NCI-H1417 treated with DMSO at 0.1 percent for 48 hours (cell line): ENCODE data around the gene USP47.

ENCODE experiments used
- DNase-seq: peaks from one replicate; lab custom pipeline; 2025; lab: John Stamatoyannopoulos, UW

The USP47 gene

DNA sequence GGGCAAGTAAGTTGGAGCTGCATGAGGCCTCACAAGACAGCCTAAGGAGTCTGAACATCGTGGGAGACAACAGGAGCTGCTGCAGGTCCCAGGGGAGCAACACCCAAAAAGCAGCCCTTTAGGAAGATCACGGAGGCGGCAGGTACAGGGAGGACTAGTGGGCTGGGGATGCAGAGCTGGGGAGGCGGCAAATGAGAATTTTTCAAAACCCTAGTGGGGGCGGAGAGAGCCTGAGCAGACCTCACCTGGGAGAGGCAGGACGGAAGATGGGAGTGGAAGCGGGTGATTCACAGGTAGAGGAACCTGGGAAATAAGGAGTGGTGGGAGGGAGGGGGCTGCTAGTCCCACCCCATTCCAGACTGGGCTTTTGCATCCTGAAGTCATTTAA, 124.6 kb downstream of the USP47 start:
- no peak for DNase-seq

DNA sequence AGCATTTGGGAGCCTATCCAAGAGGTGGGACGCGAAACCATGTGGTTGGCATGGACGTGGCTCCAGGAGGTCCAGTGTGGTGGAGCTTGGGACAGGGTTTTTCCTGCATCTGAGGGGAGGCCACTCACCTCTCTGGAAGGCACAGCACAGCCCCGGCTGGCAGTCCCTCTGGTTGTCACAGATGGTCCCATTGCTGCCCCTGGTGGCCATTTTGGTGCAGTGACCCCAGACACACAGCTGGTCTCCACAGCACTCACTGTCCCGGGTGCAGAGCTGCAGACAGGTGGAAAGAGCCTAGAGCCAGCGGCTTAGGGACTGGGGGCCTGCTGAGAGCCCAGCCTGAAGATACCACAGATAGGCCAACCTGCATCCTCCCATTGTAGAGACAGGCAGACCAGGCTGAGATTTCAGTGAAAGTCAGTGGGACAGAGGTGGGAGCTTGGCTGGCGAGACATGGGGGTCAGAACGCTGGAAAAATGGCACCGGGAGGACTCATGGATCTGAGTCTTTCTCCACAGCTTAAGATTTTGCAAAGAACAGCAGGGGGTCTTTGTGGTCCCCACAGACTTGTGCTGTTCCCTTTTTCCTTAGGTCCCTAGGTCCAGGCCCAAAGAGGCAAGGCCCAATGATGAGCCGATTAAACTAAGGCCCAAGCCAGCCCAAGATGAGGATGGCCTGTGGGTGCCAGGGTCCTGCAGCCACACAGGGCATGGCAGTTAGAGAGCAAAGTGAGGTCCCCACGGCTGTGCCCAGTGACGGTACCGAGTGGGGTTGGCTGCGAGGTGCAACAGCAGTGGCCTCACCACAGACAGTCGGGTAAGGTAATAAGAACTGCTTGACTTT, 125.3 kb downstream of the USP47 start:
- no peak for DNase-seq

DNA sequence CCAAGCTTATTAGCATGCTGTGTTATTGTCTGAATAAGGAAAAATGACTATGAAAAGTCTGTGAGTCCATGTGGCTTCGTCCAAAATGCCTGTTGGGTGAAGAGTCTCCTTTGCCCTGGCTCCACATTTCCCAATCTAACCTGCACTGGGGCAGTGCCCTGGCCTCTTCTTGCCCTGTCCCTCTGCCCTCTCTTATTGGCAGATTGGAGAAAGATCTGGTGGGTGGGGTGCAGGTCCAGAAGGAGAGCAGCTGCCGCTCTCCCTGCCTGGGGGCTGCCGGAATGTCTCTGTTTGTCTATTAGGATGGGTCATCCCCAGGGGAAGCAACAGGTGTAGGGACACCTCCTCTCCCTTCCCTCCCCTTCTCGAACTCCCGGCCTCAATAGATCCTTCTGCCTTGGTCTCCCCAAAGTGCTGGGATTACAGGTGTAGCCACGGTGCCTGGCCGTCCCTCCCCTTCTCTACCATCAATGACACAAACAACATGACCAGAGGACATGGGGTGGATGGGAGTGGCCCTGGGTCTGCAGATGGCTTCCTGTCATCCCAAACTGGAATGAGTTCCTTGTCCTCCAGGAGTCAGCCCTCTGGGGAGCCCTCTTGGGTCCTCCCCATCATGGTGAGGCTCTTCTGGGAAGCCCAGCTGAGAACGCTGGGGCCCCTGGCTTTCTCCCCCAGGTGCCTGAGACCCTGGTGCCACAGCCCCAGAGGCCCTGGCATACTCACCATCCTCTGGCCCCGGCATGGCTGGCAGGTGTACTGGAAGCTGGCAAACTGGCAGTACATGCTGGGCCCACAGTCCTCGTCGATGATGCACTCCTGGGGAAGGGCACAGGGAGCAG, 126.1 kb downstream of the USP47 start:
- DNase-seq, result no peak

DNA sequence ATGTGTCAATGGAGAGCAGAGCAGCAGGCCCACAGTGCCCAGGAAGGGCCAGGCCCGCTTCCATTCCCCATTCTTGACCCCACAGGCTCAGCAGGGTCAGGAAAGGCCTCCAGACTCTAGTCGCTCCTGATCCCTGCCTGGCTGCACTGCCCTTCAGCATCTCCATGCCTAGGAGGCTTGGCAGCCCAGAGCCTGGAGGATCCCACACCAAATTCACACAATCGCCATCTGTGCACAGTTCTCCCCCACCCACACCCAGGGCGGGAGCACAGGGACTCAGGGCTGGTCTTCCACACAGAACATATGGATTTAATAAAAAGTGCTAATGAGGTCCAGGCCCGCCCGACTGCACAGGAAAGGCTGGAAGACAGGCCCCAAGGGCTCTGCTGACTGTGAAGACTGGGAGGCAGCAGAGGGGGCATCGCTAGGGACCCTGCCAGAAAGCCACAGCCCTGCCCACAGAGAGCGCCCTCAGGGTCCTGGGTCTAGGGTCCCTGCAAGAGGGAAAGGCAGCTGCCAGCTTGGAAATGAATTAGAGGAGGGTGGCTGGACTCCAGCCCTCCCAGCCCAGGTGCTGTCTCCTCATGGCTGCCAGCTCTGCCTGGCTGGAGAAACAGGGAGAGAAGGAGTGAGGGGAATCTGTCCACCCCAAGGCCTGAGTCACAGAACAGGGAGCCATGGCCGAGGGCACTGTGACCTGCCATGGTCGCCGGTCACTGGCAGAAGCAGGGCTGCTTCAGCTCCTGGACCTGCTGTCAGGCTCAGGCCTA, 126.9 kb downstream of the USP47 start:
- DNase-seq, result no peak

DNA sequence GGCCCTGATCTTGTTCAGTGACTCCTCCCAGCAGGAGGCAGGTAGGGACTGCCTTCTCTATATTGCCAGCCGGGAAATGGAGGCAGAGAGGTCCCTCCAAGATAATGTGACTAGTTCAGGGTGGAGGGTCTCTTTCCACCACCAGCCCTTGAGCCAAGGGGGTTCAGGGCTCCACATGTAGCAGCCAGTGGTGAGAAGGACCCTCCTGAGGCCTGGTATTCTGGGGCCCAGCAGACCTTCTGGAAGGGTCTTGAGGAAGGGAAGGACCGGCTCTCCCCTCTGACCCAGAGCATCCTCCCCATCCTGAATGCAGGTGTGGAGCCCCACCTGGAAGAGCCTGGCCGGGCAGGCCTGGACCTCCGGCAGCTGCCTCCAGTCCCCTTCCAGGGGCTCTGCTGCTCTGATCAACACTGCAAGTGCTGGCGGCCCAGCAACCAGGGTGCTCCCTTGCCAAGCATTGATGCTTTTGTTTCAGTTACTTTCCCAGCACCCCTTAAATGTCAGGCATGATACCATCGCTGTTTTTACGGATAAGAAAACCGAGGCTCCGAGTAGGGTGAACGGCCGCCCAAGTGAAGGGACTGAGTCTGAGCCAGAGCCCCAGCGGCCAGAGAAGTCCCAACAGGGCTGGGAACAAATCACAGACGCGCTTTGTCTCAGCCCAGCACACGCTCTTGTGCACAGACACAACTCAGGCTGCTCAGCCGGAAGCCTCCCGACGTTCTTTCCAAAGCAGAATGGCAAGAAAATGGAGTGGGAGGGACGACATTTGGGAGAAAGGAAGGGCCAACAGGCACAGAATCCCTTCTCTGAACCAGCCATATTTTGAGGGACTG, 127.8 kb downstream of the USP47 start:
- DNase-seq, result no peak

DNA sequence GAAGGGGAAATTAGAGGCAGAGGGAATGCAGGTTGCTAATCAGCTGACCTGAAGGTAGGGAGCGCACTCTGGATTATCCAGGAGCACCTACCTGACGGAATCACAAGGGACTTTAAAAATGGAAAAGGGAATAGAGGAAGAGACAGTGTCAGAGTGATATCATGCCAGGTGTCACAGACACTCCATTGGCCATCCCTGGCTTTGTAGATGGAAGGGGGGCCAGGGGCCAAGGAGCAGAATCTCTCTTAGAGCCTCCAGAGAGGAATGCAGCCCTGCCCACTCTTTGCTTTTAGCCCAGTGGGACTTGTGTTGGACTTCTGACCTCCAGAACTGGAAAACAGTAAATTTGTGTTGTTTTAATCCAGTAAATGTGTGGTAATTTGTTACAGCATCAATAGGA, 128.8 kb downstream of the USP47 start:
- no peak for DNase-seq

DNA sequence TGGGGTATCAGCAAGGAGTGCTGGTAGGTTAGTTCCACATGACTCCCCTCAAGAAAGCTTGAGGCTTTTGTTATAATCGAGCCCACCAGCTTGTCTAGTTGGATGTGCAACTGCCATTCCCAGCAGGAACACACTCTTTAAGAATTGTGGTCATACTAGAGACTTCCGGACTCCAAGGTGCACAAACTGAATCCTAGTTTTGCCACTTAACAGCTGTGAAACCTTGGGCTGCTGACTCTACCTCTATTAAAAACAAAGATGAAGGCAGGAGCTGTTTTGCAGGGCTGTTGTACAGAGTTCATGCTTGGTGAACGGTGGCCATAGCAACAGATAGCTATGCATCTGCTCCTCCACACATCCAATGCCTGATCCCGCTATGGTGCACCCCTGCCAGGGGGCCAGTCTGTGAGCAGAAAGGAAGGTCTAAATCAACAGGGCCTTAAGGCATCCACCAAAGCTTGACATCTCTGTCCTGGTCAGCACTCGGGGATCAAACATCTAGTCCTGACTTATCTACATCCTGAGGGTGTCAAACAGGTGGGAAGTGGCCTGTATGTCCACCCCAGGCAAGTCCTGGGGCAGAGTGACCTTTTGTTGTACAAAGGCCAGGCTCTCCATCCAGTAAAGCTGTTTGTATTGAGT, 130.3 kb downstream of the USP47 start:
- no peak for DNase-seq

DNA sequence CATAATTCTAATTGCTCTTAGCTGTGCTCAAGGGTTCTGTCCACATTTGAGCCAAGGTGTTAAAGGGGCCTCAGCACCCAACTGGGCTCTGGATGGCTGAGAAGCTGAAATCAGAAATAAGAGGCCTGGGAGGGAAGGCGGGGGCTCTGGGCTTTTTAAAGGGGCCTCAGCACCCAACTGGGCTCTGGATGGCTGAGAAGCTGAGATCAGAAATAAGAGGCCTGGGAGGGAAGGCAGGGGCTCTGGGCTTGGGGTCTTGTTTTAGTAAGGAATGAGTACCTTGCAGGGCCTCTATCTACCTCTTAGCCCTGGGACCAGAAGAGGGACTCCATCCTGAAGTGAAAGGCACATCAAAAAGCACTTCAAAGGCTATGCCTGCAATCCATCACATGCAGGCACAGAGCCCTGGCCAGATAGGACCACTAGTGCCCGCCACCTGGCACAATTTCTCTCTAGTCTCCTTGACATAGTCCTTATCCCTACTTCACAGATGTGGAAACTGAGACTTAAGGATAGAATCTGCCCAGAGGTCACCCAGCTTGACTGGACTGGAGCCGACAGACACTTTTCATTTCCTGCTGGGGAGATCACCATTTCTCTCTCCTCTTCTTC, 131.1 kb downstream of the USP47 start:
- DNase-seq, result no peak

DNA sequence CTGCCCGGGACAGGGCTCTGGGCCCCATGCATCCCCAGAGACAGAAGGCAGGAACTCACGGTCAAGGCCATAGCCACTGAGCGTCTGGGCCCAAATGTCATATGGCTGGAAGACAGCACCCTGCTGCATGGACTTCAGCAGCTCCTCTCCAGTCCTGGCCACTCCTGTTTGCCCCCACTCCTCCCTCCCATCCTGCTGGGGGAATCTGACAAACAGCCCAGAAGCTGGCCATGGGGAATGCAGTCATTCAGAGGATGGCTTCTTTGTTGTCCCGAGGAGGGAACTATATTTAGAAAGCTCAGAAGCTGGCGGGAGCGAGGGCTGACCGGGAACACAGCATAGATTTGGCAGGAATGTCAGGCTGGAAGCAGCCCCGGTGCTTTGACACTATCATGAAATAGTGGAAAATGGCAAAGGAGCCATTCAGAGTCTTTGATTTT, 131.6 kb downstream of the USP47 start:
- DNase-seq, result no peak

DNA sequence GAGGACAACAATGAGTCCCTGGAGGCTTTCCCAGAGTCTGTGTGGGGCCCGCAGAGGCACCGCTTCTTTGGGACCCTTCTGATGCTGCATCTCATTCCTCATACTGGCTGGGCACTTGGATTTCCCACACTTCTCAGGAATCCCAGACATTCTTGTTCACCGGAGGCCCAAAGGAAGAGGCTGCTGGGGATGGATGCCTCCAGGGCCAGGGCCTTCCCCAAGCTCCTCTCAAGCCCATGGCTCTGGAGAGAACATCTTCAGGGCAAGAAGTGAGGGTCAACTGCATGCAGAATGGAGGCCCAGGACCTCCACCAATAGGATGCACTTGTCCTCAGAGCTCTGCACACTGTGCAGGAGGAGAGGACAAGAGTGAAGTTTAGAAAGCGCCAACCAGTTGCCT, 132.1 kb downstream of the USP47 start:
- DNase-seq, result no peak

DNA sequence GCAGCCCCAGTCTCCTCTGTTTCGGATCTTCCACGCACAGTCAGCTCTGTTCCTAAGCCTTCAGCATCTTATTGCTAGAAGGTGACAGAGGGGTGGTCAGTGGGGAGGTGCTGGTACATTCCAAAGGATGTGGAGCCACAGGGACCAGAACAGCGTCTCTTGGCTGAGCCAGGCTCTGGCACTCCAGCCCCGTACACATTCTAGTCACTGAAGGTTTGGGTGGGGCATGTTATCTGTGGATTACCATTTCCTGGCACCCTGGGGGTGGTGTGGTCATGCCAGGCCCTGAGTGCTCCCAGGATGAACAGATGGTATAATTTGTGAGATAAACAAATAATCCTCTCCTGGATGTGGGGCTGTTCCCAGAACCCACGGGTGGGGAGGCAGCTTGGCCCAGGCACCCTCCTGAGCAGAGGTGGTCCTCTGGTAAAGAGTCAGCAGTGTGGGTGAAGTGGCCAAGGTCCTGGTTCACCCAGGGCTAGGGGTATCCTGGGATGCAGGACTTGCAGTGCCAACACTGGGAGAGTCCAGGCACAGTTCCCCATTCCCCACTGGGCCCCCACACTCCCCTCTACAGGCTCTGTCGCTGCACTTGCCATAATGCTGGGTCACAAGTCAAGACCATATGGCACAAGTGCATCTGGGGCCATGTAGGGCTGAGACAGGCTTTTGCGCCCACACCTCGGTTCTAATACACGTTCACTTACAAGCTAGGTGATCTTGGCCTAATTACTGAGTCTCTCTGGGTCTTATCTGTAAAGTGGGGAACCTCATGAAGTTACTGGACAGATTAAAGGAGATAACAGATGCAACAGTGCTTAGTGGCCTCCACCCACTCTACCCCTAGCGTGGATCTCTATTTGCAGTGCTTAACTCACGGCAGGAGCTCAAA, 133.7 kb downstream of the USP47 start:
- no peak for DNase-seq

DNA sequence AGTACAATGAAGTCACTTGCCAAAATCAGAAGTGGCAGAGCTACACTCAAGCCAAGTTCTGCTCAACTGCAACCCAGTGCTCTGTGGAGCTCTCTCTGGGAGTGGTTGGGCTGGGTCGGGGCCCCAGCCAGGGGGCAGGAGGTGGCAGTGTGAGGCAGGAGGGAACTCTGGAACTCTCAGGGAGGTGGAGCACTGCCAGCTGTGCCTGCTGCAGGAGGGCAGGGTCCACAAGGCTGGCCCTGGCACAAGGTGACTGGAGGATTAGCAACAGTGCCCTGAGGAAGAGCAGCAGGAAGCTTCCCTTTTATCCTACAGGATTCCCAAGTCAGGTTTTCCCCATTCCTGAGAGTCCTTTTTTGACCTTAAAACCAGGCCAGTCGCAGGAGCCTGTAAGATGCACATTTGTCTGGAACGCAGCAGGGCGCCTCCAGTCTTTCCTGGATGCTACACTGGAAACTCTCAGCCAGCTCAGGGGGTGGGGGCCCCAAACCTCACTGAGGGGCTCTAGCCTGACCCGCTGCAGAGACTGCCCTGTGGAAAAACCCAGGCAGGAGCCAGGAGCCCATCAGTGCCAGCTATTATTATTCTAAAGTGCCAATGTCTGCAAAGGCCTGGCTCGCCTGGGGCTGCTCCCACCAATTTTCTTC, 134.8 kb downstream of the USP47 start:
- no peak for DNase-seq

DNA sequence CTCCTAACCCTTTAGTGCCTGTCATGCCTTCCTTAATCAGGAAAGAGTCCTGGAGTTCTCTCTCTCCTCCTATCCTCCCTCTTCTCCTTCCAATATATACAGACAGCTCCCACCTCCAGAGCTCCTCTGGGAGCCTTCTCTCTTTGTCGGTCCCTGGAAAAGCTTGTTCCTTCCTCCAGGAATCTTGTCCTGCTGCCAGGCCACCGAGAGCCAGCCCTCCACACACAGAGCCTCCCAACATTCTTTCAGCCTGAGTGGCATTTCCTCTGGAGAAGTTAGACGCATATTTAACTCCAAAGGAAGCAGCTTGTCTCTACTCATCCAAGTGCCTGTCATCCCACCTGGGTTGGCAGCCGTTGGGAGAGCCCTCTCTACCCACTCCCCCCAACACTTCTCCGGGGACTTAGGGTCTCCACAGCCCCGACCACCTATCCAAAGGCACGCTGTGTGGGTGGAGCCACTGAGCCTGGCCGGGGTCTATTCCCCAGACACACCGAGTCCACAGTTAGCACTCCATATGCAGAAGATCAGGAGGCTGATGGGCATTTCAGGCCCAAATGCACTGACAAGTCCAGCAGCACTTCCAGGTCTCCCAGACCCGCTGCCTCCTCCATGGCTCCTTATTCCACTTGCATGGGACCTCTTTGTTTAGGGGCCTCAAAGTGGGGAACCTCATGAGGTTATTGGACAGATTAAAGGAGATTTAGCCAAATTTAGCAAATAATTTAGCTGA, 135.6 kb downstream of the USP47 start:
- no peak for DNase-seq

DNA sequence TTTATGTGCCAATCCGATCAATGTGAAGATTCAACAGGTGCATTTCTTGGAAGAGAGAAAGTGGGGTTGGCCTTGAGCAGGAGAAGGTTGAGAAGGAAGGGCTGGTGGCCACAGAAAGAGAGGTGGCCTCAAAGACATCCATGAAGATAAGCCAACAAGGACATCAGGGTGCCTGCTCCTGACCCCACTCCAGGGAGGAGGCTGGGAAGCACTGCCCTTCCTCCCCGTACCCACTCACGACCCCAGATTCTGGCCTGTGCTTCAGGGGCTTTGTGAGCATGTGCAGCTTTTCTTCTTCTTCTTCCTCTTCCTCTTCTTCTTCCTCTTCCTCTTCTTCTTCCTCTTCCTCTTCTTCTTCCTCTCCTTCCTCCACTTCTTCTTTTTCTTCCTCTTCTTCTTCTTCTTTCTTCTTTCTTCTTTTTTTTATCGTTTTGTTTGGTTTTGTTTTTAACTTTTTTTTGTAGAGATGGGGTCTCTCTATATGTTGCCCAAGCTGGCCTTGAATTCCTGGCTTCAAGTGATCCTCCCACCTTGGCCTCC, 136.4 kb downstream of the USP47 start:
- DNase-seq, result no peak

DNA sequence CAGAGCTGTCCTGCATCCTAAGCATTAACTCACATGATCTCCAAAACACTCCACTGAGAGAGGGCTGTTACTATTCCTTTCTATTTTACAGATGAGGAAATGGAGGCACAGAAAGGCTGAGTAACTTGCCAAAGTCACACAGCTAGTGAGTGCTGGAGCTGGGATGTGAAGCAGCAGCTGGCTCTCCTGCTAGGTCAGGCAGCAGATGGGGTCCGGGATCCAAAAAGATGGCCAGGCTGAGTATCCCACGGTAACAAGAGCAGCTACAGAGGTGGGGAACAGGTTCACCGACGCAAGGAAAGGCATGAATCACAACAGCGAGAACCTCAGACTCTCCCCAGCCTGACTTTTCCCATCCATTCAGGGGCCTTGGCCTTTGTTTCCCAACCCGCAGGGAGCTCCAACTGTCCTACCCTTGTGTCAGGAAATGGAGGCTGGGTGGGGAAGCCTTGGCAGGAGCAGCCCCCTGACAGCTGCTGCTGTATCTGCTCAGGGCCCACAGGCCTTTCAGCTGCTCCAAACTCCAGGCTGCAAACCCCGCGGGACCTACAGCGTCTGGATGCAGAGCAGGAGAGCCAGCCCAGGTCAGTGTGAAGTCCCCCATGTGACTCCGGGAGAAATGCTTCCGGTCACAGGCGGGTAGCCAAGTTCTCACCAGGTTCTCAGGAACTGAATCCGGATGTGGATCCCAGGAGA, 137.2 kb downstream of the USP47 start:
- no peak for DNase-seq

DNA sequence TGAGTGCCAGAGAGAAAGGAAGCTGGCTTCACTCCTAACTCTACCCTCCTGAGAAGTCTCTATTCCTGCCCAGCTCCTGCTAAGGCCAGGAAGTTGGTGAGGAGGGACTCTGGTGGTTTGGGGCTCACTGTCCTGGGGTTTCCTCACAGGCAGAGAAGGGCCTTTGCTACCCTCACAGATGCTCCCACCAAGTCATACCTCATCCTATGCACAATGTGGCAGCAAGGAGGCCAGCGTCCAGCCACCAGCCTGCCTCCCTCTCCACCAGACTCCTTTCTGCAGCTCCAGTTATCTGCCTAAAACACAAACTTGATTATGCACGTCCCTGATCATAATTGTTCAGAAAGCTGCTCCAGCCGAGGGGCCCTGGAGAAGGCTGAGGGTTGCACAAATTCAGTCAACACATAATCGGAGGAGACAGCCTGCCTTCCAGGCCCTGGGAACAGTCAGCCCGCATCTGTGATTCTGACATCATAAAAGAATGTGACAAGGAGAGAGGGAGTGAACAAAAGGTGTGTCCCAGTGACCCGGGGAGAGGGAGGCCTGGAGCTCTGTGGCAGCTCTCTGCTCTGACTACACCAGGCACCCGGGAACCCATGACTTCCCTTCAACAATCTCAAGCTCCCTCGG, 137.8 kb downstream of the USP47 start:
- no peak for DNase-seq

DNA sequence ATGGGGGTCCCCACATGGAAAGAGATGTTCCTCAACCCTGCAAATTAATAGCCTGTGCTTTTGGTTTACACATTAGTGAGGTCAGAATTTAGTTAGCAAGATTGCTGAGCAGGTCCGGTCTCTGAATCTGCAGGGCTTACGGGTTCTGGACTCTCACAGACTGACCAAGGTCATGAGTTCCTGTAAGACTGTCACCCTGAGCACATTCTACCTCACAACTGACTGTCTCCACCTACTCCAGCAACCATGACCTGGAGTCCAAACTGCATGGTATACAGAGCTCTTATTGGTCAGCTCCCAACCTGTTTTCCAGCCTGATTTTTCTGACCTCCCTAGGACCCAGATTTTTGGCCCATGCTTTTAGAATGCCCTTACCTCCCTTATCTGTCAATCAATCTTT, 138.4 kb downstream of the USP47 start:
- no peak for DNase-seq
